Activated CD8-positive, alpha-beta memory T cell treated with anti-CD3 and anti-CD28 coated beads, Interleukin-2, amount 50 U/mL, for 24 hours (primary cell): ENCODE data around the gene EYA2.

Source experiments
- DNase-seq: peaks from one replicate; pipeline ENCODE4 v3.0.0-alpha.2; 2020; ENCODE audit errors: extremely low read depth

EYA2 gene

DNA sequence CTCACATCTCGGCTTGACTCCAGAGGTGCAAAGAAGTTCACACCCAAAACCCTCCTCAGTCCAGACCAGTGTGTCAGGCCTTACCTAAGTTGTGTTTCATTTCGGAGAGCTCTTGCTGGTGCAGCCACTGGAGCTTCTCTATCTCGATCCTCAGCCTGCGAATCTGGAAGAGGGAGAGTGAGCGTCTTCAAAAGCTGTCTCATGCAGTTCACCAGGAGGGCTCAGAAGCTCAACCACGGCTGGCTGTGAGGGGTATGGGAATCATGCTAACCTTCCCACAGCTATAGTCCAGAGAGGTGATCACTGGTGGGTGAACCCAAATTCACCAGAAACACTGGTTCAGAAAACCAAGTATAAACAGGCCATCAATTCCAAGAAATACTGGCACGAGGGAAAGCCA is 332.5 kb downstream of the EYA2 start:
- DNase-seq = no peak

DNA sequence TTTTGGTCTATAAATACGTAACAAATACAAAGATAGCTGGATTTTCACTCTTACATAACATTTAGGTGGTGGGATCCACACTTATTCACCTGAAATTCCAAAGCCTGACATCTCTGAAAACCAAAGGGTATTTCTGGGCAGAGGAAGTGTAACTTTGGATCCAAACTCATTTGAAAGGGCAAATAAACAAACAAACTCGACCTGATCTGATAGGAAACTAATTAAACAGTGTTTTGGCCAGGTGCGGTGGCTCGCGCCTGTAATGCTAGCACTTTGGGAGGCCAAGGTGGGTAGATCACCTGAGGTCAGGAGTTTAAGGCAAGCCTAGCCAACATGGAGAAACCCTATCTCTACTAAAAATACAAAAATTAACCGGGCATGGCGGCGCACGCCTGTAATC is 332.9 kb downstream of the EYA2 start:
- no peak for DNase-seq

DNA sequence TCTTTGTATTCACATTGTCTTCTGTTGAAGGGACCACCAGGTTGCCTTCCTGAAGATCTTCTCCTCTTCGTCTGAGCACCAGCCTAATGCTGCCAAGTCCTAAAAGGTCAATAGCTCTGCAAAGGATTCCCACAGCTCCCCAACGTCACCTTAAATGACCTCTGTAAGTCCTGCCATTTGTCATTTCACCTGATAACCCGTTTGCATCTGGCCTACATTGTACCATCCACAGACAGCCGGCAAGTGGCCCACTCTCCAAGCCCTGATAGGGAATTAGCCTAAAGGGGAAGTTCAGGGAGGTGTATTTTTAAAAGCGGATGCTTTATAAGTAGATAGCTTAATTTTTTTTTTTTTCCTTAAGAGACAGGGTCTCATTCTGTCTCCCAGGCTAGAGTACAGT is 334.0 kb downstream of the EYA2 start:
- DNase-seq = no peak

DNA sequence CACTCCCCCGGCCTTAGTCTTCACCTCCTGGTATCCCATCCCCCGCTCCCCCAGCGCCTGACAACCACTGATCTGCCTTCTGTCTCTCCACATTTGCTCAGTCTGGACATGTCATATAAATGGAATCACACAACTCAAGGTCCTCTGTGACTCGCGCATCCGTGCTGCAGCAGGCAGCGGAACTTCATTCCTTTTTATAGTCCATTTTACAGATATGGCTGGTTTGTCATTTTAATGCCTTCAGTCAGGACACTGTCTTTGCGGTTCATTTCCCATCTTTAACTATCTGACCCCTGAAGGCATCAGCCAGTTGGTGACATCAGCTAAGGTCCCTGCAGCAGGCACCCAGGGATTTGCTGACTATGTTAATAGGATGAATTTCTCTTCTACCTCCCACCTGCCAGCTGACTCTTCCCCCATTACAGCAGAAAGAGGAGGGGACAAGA is 336.2 kb downstream of the EYA2 start:
- DNase-seq = no peak

GRCh38 chr20:47231382-47232039 is 336.9 kb downstream of the EYA2 start:
- no peak for DNase-seq

- DNase-seq = no peak
Measured at GRCh38 chr20:47232518-47232917, 337.9 kb downstream of the EYA2 start.

DNA sequence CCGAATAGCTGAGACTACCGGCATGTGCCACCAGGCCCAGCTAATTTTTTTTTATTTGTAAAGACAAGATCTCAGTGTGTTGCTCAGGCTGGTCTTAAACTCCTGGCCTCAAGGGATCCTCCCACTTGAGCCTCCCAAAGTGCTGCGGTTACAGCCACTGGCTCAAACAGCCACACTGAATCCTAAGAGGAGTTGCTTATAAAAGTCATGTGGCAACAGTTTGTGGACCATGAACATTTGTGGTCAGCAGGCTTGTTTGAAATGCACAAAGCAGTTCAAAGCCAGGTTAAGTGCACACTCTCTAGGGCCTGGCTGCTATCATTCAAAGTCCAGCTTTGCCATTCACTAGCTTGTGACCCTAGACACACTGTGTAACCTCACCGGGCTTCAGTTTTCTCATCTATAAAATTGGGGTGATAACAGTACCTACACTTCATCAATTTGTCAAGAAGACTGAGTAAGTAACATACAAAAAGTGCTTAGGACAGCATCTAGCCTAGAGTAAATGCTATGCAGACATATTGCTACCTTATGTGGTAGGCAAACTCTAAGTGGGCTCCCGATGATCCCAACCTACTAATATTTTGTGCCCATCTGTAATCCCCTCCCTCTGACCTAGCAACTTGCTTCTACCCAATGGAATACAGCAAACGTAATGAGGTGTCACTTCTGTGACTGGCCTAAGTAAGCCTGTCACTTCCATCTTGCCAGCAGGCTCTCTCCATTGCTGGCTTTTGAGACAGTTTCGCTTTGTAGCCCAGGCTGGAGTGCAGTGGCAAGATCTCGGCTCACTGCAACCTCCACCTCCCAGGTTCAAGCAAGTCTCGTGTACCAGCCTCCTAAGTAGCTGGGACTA is 338.9 kb downstream of the EYA2 start:
- DNase-seq = no peak

GRCh38 chr20:47235111-47235510 is 340.5 kb downstream of the EYA2 start:
- DNase-seq = no peak

DNA sequence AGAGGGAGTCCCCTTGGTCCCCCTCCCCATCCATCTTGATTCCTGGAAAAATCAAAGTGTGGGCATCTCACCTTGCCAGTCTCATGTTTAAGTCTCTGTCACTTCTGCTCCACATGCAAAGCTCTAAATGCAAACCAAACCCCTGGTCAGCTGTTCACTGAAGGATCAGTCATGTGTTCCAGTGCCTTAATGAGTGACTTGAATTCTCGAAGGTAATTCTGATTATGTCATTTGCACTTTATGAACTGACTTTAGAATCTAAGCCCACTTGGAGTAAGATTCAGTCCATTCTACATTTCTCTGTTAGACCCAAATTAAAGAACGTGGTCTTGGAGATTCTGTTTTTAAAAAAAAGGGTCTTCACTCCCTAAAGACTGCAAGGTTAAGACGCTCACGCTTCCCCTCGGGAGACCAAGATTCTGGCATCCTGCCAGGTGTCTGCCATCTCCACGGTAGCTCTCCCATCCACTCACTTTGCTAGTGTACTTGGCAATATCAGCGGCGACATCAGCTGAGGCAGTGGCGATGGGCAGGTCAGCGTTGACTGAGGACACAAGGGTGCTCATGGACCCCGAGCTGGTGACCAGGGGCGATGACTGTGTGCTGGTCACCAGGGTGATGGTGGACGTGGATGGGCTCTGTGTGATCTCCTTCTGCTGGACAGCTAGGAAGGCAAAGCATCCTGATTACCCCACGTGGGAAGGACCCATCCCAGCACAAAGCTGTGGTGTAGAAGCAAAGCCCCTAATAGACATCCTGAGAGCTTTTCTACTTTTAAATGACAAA is 341.4 kb downstream of the EYA2 start:
- no peak for DNase-seq

GRCh38 chr20:47236639-47236900 is 341.9 kb downstream of the EYA2 start:
- DNase-seq = no peak

- no peak for DNase-seq
Measured at GRCh38 chr20:47237715-47238114, 343.1 kb downstream of the EYA2 start.
